H1 (cell line): ENCODE results near the gene PHTF2.

Experiments used
- CTCF ChIP-seq, 3 experiments: IDR thresholded peaks; 1 replicate in 2 of 3; 2 replicates in 1 of 3; pipeline versions ENCODE4 v1.5.1 to v1.6.1; 2011; ENCODE audit warnings: low read length in 3 of 3, mild to moderate bottlenecking in 3 of 3, inconsistent platforms in 2 of 3, low read depth in 1 of 3, moderate library complexity in 1 of 3; ENCODE audit not compliant: insufficient read depth in 1 of 3; ENCODE audit errors: control extremely low read depth in 1 of 3
- MAFK ChIP-seq: IDR thresholded peaks from 2 replicates; pipeline ENCODE4 v1.6.1; 2012; ENCODE audit warnings: low read depth, mild to moderate bottlenecking, improper control_type of control experiment, low read length
- MAX ChIP-seq: IDR thresholded peaks from 2 replicates; pipeline ENCODE4 v1.6.1; 2012; ENCODE audit warnings: inconsistent platforms
- SUZ12 ChIP-seq: fragments of 200-600 bp; sonication (generic); IDR thresholded peaks from 2 replicates; pipeline ENCODE4 v1.6.1; 2012; ENCODE audit warnings: mild to moderate bottlenecking, inconsistent platforms, low read length, moderate library complexity, mixed read lengths
- TAF1 ChIP-seq: IDR thresholded peaks from 2 replicates; pipeline ENCODE4 v1.6.1; 2011; ENCODE audit warnings: mild to moderate bottlenecking, low read depth, low read length
- ZNF274 ChIP-seq: IDR thresholded peaks from 2 replicates; pipeline ENCODE4 v1.7.0; 2012; ENCODE audit warnings: low read length, borderline replicate concordance; ENCODE audit errors: extremely low read depth

GRCh38 chr7:77766801-77767605 is 31.6 kb upstream of the PHTF2 start:
- TF ChIP-seq CTCF (IDR thresholded peaks at IDR 0.05; ENCODE audit: control extremely low read depth in 1 of 3, insufficient read depth in 1 of 3, low read depth in 1 of 3, low read length in 3 of 3), result no peak
- TF ChIP-seq ZNF274, result no peak
- TF ChIP-seq MAFK, result no peak
- TF ChIP-seq TAF1, result no peak
- TF ChIP-seq SUZ12, result no peak
- no peak for TF ChIP-seq MAX
